Chondrocyte (in vitro differentiated cells): Measurements from ENCODE around the gene C1QL2. TPM values are rescaled to one million over a fixed set of nuclear protein-coding genes. Genes with fewer than 3 reads are reported as not detected.

Experiments used
- DNase-seq: peaks from one replicate; pipeline ENCODE4 v3.0.0; 2021; ENCODE audit warnings: mixed read lengths, low spot score
- H3K27ac Mint-ChIP-seq: one replicate; pipeline ENCODE4 v1.8.0; 2021; ENCODE audit warnings: mild to moderate bottlenecking, moderate library complexity, mixed read lengths; ENCODE audit not compliant: unreplicated experiment
- H3K27me3 Mint-ChIP-seq: 2 replicates; pipeline ENCODE4 v1.8.0; 2021; ENCODE audit warnings: low read depth, mixed read lengths
- H3K36me3 Mint-ChIP-seq: 2 replicates; pipeline ENCODE4 v1.8.0; 2021; ENCODE audit warnings: low read depth, mixed read lengths
- H3K4me1 Mint-ChIP-seq: 2 replicates; pipeline ENCODE4 v1.8.0; 2021; ENCODE audit warnings: low read depth, mild to moderate bottlenecking, mixed read lengths
- H3K4me3 Mint-ChIP-seq: one replicate; pipeline ENCODE4 v1.8.0; 2021; ENCODE audit warnings: mild to moderate bottlenecking, moderate library complexity, mixed read lengths; ENCODE audit not compliant: unreplicated experiment
- H3K9me3 Mint-ChIP-seq: 2 replicates; pipeline ENCODE4 v1.8.0; 2021; ENCODE audit warnings: low read depth, mixed read lengths
- CTCF ChIP-seq: fragments of 200-600 bp; sonication (generic); IDR thresholded peaks from 2 replicates; pipeline ENCODE4 v1.5.0; 2021; ENCODE audit warnings: antibody characterized with exemption, mild to moderate bottlenecking, moderate library complexity
- total RNA-seq: library from RNA; stranded (reverse); gene quantifications from 3 replicates; pipeline ENCODE4 v1.2.1, GENCODE V29; 2021

C1QL2 gene
- total RNA-seq, 1 donor from 2014 or later = not detected

DNA sequence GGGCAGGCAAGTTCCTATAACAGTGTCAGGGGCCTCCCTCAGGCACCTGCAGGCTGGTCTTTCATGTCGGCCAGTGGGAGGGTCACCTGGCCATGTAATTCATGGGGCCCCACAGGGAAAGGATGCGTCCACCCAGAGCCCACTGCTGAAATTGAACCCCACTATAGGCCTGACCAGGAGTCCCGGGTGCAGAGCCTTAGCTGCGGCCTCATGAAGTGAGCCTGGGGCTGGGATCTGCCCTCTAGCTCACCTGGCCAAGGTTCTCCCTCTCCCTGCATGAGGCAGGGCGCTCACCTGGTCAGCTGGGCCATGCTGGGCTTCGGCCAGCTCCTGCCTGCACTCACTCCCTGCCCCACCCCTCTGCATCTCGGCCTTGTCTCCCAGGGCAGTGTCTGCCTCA lies 41.1 kb downstream of the C1QL2 start:
- no peak for TF ChIP-seq CTCF
- no peaks in the 10 kb centered on the region for H3K4me1 Mint-ChIP-seq
- no peak overlapping the region for H3K4me3 Mint-ChIP-seq
- peaks cover 69% of the 10 kb centered on the region for H3K27me3 Mint-ChIP-seq
- H3K9me3 Mint-ChIP-seq = no peaks in the 10 kb centered on the region
- no peak for DNase-seq
- H3K36me3 Mint-ChIP-seq = no peaks in the 10 kb centered on the region
- H3K27ac Mint-ChIP-seq = no peak overlapping the region

- Mint-ChIP-seq H3K9me3 (peaks cover 2% of the 10 kb centered on the region), H3K4me1 (no peaks in the 10 kb centered on the region), H3K27ac (no peak overlapping the region), H3K4me3 (no peak overlapping the region), H3K36me3 (no peaks in the 10 kb centered on the region), H3K27me3 (peaks cover 72% of the 10 kb centered on the region)
- no peak for DNase-seq
- no peak for TF ChIP-seq CTCF
Measured at GRCh38 chr2:119116411-119117295, 41.9 kb downstream of the C1QL2 start.

DNA sequence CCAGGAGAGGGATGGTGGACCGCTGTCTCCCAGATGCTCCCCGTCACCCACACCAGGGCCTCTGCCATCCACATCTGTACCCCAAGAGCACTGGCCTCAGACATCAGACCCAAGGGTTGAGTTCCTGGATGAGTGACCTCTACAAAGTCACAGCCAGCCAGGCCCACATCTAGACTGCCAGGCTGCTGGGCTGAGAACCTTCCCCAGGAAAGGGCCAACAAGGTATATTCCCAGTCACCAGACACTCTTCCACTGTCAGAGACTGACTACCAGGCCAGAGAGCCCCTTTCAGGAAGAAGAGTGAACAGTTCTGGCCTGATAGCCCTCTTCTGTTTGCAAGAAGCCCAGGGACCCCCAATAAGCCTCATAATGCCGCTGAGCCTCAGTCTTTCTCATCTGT lies 44.3 kb downstream of the C1QL2 start:
- Mint-ChIP-seq H3K27me3 (peaks cover 62% of the 10 kb centered on the region), H3K4me1 (no peaks in the 10 kb centered on the region), H3K27ac (no peak overlapping the region), H3K4me3 (no peak overlapping the region), H3K36me3 (no peaks in the 10 kb centered on the region), H3K9me3 (peaks cover 9% of the 10 kb centered on the region)
- no peak for DNase-seq
- no peak for TF ChIP-seq CTCF

GRCh38 chr2:119113489-119113770 lies 45.1 kb downstream of the C1QL2 start:
- DNase-seq = no peak
- peaks cover 54% of the 10 kb centered on the region for H3K27me3 Mint-ChIP-seq
- no peak overlapping the region for H3K27ac Mint-ChIP-seq
- no peaks in the 10 kb centered on the region for H3K4me1 Mint-ChIP-seq
- no peak overlapping the region for H3K4me3 Mint-ChIP-seq
- H3K36me3 Mint-ChIP-seq = no peaks in the 10 kb centered on the region
- no peak for TF ChIP-seq CTCF
- H3K9me3 Mint-ChIP-seq = peaks cover 9% of the 10 kb centered on the region

GRCh38 chr2:119112770-119113488 lies 45.6 kb downstream of the C1QL2 start:
- no peak overlapping the region for H3K4me3 Mint-ChIP-seq
- no peak for TF ChIP-seq CTCF
- no peaks in the 10 kb centered on the region for H3K4me1 Mint-ChIP-seq
- H3K27ac Mint-ChIP-seq = no peak overlapping the region
- no peak for DNase-seq
- H3K9me3 Mint-ChIP-seq = peaks cover 9% of the 10 kb centered on the region
- no peaks in the 10 kb centered on the region for H3K36me3 Mint-ChIP-seq
- H3K27me3 Mint-ChIP-seq = peaks cover 49% of the 10 kb centered on the region
